SK-N-DZ (cell line): ENCODE measurements around the gene TTC34.

ENCODE experiments used
- DNase-seq: peaks from one replicate; pipeline ENCODE4 v3.0.0-alpha.2; 2015; ENCODE audit warnings: low spot score

Gene TTC34

DNA sequence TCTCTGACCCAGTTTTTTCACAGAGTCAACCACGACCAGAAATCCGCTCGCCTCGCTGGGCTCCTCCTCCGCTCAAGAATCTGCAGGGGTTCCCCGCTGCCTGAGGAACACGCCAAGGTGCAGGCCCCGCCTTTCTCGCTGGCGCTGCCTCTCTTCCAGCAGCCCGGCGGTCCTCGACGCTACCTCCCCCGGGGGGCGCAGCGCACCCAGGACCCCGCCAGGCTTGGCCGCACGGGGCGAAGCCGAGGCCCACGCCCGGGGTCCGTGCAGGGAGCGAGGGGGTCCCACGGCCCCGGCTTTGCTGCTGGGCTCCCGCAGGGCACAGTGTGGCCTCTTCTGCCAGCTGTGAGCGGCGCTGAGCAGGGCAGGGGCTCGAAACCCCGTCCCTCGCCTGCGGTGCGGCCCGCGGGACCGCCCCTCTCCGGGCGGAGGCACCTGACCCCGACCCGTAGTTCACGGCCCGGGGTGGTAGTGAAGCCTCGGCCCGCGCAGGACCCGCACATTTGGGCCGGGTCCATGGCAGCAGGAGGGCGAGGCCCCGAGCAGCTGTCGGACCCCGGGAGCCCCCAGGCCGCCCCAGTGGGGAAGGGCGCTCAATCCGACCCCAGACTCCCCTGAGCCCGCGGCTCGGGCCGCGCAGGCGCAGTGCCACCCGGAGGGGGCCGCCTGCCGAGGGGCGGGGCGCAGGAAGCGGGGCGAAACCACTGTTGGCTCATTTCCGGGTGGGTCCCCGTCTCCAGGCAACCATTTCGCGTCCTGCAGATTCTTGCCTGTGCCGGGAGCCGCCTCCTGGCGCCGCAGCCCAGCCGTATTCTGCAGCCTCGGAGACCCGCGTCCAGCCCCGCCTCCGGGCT is 158.7 kb downstream of the TTC34 start:
- DNase-seq = peak; percentile 83

DNA sequence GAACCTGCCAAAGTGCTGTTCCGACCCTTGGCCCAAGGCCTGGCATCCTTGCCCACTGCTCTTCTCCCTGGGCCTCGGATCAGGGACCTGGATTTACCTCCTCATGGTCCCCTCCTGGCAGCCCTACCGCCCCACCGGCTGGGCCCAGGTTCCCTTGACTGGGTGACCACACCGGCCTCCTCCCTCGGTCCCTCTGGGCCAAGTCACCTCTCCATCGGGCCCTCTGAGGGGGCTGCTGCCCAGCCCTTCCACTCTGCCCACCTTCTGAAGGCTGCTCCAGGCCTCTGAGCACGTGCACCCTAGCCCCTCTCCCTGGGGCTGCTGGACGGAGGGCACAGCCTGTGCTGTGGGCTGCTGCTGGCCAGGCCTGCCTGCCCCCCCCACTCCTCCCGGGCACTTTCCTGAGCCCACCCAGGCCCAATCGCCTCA is 159.3 kb downstream of the TTC34 start:
- no peak for DNase-seq

DNA sequence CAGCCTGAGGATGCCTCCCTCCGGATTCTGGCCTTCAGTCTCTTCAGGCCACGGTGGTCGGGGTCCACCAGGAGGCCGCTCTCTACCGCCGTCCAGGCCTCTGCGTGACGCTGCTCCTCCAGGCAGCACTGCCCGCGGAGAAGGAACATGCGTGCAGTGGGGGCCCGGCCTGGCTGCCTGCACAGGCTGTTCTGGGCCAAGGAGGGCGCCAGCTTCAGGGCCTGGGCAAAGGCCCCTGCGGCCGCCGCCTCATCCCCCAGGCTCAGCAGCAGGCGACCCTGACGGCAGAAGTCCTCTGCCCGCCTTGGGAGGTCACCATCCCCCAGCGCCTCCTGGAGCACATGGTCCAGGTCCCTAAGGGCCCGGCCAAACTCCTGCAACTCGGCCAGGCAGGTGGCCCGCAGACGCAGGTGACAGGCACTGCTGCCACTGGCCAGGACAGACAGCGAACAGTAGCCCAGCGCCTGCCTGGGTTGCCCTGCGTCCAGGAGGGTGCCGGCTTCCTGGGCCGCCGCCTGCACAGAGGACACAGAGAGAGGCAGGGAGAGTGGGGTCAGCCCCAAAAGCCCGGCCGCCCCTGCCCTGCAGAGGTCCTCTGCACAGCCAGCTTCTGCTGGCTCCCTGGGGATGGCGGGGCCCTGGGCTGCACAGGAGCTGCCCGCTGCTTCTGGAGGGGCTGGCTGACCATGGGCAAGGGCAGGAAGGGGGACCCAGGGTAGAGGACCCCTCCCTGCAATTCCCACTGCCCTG is 159.9 kb downstream of the TTC34 start:
- no peak for DNase-seq

DNA sequence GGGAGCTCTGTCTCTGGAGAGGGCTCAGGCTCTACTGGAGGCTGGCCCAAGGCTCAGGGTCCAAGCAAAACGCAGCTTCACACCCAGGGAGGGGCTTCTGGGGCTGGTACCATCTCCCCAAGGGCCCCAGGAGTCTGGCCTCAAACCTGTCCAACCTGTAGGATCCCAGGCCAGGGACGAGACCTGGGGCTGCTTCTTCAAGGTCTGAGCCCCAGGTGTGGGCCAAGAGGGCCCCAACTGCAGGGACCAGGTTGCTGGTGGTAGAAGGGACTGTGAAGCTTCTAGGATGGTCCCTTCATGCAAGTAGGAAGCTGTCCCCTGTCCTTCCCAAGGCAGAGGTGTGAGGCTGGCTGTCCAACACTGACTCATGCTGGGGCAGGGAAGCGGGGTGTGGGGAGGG is 160.9 kb downstream of the TTC34 start:
- DNase-seq = no peak

DNA sequence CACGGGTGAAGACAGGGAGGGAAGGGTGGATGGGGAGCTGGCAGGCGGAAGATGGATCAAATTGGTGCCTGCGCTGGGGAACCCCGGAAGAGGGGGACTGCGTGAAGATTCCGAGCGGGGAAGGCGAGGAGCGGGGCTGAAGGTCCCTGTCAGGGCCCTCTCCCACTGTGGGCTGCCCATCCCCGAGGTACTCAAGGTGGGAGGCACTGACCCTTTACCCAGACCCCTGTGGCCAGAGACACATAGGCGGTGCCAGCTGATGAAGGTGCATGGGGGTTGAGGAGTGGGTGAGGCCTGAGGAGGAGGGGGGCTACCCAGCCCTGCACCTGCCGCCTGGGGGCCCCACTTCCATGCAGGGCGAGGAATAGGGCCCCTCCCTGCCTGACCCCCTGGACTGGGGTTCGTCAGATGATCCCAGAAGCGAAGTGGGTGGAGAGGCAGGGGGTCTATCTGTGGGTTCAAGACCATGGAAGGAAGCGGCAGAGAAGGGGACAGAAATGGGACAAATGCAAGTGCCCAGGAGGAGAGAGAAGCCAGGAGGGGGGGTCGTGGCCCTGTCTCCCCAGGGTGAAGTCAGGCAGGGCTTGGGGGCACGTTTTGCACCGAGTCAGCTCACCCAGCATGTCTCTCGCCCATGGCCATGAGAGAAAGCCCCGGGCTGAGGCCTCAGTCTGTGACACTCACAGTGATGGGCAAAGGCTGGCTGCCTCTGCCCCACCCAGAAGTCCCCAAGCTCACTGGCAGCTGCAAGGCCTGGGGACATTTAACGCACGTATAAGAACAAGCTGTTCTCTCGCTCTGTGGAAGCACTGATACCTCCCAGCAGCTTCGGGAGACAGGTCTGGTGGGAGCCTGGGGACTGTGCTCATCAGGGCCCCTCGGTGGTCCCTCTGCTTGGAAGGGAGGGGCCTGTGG is 161.6 kb downstream of the TTC34 start:
- DNase-seq = no peak

DNA sequence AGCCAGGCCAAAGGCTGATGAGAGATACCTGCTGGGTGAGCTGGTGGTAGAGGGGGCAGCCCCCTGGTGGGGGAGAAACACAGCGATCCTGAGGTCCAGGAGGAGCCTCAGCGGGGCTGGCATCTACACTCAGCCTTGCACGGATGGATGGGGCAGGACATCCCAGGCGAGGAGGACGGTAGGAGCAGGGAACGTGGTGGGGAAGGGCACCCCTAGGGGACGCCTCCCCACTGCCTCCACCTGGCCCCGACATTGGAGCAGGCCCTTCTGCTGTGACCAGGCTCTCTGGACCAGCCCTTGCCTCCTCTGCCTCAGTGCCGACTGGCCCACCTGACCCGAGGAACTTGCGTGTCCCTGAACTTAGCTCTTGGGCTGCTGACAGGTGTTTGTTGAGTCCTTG is 162.3 kb downstream of the TTC34 start:
- no peak for DNase-seq

DNA sequence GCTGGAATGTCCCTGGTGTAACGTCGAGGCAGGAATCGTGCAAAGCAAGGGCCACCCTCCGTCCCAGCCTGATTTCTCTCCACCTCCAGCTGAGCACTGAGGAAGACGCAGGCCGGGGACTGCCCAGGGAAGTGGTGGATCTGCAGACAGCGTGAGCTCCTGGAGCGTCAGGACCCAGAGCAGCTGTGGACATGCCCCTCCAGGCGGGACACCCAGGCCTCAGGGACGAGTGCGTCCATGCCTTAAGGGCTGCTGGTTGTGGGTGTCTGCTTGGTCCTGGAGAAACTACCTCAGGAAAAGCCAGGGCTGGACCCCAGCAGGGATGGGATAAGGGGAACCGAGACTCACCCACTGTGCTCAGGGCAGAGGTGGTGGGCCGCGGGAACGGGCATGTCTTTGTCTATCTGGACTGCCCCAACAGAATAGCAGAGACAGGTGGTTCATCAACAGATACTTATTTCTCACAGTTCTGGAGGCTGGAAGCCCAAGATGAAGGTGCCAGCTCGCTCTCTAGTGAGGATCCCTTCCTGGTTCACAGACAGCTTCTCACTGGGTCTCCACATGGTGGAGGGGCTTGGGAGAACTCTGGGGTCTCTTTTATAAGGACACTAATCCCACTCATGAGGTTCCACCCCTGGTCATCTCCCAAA is 162.9 kb downstream of the TTC34 start:
- no peak for DNase-seq

DNA sequence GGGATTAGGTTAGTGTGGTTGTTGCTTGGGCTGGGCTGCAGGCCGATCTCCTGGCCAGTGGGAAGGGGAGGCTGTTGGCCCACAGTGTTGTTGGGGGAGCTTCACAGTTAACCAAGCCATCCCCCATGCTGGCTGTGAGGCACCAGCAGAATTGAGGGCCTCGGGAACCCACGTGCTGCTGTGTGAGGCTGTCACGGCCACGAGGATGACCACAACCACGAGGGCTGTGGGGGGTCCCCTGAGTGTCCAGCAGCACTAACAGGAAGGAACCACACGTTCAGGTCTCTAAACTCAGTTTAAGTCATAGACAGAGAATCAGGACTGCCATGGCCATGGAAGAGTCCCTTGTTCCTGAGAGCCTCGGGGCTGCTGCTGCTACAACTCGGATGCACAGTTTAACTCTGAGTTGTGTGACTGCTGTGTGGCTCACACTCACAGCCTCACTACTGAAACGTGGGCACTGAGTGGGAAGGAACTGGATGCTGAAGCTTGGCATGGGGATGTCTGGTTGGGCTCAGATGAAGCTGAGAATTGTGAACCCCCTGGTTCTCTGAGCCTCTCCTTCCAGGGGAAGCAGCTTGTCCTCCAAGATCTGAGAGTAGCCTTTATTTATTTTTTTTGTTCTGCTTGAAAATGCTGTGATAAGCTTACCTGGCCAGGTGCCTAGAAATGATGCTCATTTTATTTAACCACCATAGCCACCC is 163.9 kb downstream of the TTC34 start:
- DNase-seq = no peak

DNA sequence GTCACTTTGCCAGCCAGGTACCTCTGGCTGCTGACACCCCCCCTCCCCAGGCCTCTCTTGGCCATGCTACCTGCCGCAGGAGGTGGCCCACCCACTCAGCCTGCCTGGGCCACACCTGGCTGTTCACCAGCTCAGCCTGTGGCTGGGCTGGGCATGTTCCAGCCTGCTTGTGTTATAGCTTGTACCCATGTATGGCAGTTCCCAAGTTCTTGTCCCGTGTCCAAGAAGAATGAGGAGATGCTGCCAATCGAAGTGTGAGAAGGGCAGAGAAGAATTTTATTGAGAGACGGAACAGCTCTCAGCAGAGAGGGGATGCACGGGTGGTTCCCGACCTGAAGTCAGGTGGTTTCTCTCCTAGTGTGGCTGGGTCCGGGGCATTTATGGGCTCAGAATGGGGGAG is 164.8 kb downstream of the TTC34 start:
- DNase-seq = no peak

DNA sequence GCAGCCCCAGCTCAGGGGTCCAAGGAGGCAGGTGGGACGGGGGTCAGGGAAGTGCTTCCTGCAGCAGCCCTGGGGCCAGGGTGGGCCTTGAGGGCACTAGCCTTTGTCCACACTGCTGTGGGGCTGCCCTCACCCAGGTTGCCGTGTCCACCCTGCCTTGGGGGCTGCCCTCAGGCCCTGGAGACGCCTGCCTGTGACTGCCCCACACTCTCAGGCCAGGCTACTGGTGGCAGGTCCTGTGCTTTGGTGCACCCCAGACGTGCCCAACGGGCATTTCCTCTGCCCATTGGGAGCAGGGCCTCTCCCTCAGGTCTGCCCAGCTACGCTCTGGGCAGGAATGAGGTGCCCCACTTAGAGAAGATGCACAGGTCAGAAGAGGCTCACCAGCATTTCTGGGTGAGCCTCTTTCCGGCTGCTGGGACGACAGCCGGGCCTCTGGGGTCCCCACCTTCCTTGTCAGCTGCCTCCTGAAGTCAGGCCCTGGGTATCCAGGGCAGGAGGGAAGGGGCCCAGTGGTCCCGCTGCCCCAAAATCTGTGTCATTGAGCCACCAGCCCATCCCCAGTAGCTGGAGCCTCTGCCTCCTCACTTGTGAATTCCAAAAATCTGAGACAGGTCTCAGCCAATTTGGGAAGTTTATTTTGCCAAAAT is 166.0 kb downstream of the TTC34 start:
- DNase-seq = no peak

DNA sequence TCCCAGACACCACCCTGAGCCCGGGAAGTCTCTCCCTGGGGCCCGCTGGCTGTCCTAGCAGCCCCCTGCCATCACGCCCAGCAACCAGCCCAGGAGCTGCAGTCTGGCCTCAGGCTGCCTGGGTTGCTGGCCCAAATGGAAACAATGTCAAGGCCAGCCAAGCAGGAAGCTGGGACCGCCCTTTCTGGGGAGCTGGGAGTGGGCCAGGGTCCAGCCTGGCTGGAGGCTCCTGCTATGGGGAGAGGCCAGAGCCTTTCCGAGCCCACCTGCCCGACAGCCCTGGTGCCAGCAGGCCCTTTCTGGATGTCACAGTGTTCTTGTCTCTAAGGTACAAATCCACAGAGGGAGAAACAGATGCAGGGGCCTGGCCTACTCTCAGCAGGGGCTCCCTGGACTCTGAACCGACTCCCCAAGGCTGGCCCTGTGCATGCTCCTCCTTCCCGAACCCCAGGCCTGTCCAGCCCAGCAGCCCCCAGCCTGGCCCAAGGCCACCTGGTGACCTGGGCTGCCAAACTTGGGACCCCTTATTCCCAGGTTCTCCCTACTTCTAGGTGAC is 167.5 kb downstream of the TTC34 start:
- DNase-seq = no peak

DNA sequence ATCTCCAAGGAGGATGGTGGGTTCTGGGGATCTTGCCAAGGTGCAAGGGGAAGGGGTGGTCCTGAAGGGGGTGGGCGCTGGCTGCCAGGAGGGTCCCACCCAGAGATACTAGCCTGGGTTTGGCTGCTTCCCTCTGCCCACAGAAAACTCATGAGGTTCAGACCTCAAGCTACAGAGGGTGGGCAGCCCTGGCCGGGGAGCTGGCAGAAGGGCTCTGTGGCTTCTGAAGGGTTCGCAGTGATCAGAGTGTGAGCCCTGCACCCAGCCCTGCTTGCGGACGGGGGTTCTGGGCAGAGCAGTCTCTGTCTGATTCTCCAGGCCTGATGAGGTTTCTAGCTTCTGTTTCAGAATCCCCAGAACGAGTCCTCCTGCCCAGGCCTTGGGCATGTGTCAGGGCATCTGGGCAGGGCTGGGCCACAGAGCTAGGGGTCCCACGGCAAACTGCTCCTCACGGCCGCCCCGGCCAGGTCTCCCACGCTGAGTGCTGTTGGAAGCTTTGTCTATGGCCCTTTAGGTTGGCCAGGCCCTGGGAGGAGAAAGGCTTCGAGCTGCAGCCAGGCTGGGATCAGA is 168.0 kb downstream of the TTC34 start:
- DNase-seq = no peak

DNA sequence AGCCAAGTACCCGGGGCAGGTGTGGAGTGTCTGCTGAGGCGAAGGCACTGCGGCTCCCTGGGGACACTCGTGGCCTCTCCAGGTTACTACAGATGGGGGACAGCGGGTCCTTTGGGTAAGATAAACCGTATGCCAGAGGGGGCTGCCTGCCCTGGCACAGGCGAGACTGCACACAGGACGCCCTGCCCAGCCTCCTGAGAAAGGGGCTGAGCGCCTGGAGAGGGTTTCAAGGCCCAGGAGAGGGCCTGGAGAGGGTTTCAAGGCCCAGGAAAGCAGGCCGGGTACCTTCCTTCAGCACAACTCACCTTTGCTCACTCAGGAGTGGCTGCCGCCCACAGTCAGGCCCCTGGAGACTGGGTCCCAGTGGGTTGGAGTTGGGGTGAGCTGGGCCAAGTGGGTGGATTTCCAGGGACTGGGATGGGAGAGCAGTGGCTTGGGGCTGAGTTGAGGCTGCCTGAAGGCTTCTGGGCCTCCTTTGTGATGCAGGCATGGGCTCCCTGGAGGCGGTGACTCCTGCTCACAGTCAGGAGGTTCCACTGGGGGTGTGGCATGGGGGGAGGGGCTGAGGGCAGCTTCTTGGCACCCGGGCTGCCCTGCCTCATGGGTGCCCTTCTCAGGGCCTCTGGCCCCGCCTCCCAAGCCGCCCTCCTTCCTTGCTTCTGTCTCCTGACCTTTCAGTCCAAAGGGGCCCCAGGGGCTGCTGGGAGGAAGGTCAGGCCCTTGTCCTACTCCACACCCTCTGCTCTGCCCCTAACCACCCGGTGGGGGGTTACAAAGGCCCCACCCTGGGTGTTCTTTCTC is 168.7 kb downstream of the TTC34 start, which contains the start of gene MMEL1:
Gene MMEL1, minus strand, starts transcription at position 456 of the 801 bp plus-strand sequence. CDS start 3,532 bp downstream, outside the sequence.
- DNase-seq = no peak

DNA sequence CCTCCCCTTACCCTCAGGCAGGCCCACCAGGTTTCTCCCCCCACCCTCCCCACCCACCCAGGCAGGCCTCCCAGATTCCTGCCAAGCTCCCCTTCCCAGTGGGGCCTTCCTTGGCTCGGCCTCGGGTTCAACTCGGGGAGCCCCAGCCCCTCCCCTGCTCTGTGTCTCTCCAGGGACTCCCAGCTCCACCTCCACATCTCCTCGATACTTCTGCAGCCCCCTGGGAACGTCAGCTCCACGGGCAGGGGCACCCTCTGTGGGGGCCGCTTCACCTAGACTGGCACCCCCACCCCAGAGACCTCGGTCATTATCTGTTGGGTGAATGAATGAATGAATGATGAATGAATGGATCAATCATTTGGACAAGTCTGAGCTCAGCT is 169.5 kb downstream of the TTC34 start:
- DNase-seq = no peak

DNA sequence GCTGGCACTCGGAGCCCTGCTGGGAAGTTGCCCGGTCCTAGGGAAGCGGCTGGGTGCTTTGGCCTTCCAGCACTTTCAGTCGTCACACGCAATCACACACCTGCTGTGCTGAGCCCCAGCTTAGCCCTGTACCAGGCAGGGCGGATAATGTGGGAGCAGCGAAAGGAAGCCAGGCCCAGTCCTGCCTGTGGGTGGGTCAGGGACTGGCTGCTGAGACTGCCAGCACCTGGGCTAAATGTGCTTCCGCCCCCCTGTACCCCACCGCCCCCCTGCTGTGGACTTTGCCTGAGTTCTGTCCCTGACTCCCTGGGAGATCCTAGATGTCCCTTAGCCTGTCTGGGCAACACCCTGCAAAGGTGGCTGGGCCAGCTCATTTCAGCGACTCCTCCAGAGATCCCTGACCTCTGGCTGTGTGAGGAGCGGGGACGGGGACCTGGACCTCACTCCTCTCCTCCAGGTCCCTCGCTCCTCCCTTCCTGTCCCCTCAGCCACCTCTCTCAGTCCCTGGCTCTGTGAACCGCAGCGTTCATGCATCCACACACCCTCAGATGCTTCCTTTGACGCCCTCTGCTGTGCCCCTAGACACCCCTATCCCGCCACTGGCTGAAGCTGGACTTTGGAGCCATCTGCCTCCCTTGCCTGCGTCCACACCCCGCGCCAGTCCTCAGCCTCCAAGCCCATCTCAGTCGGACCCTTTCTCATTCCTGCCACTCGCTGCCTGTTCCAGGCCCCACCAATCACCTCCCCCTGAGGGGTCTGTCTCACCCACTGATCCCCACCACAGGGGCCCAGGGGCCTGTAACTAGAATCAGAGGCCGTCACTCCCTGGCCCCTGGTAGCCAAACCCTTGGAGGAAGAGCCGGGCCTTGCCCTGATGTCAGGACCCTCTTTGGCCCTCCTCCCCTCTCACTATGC is 170.1 kb downstream of the TTC34 start:
- DNase-seq = no peak

DNA sequence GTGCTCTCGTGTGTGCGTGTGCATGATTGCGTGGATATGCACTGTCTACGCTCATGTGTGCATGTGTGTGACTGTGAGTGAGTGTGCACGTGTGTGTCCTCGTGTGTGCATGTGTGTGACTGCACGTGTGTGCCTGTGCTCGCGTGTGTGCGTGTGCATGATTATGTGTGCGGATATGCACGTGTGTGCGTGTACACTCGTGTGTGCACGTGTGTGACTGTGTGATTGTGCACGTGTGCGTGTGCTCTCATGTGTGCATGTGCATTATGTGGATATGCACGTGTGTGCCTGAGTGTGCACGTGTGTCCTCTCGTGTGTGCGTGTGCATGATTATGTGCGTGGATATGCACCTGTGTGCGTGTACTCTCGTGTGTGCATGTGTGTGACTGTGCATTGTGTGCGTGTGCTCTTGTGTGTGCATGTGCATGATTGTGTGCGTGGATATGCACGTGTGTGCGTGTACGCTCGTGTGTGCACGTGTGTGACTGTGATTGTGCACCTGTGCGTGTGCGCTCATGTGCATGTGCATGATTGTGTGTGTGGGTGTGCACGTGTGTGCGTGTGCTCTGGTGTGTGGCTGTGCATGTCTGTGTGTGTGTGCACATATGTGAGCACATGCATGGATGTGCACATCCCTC is 170.9 kb downstream of the TTC34 start:
- no peak for DNase-seq
